ENCODE data around the gene RAB43.

RAB43 gene

GRCh38 chr3:129046732-129047552 lies 74.7 kb downstream of the RAB43 start:
- Histone ChIP-seq H2AFZ (ENCODE audit: low read length) (no peak overlapping the region), H3K4me2 (ENCODE audit: low read length) (no peak overlapping the region), H3K36me3 (ENCODE audit: insufficient read depth, low read length) (no peaks in the 10 kb centered on the region; the same call in 1 of the 2 replicates), H3F3A (ENCODE audit: insufficient read depth, low read length) (no peaks in the 10 kb centered on the region), H4K20me1 (ENCODE audit: insufficient read depth, low read length) (no peaks in the 10 kb centered on the region), H3K4me1 (ENCODE audit: insufficient read depth, low read length, severe bottlenecking) (no peaks in the 10 kb centered on the region), H3K79me2 (ENCODE audit: insufficient read depth, low read length) (no peaks in the 10 kb centered on the region), H3K9ac (ENCODE audit: low read length) (no peak overlapping the region), H3K27ac (ENCODE audit: low read depth, low read length, poor library complexity, severe bottlenecking) (no peak overlapping the region), H3K27me3 (ENCODE audit: insufficient read depth, low read length) (peaks cover 9% of the 10 kb centered on the region; the same call in 1 of the 2 replicates), H3K4me3 (ENCODE audit: low read depth, low read length, poor library complexity, severe bottlenecking) (no peak overlapping the region), H3K9me2 (ENCODE audit: low read depth, low read length) (no peaks in the 10 kb centered on the region), H3K9me3 (ENCODE audit: low read length) (peaks cover 9% of the 10 kb centered on the region)
- no peak for TF ChIP-seq CTCF (IDR thresholded peaks at IDR 0.05; ENCODE audit: low read length)
- no peak for TF ChIP-seq EZH2 (IDR thresholded peaks at IDR 0.05; ENCODE audit: borderline replicate concordance, low read length)

GRCh38 chr3:129046037-129046731 lies 75.4 kb downstream of the RAB43 start:
- no peak overlapping the region for H3K4me3 ChIP-seq (ENCODE audit: low read depth, low read length, poor library complexity, severe bottlenecking)
- H3K9me2 ChIP-seq (ENCODE audit: low read depth, low read length) = no peaks in the 10 kb centered on the region
- H3K79me2 ChIP-seq (ENCODE audit: insufficient read depth, low read length) = no peaks in the 10 kb centered on the region
- H3F3A ChIP-seq (ENCODE audit: insufficient read depth, low read length) = no peaks in the 10 kb centered on the region
- H4K20me1 ChIP-seq (ENCODE audit: insufficient read depth, low read length) = no peaks in the 10 kb centered on the region
- no peak overlapping the region for H3K27ac ChIP-seq (ENCODE audit: low read depth, low read length, poor library complexity, severe bottlenecking)
- no peaks in the 10 kb centered on the region for H3K4me1 ChIP-seq (ENCODE audit: insufficient read depth, low read length, severe bottlenecking)
- H3K36me3 ChIP-seq (ENCODE audit: insufficient read depth, low read length) = no peaks in the 10 kb centered on the region; the same call in 1 of the 2 replicates
- no peak overlapping the region for H3K9ac ChIP-seq (ENCODE audit: low read length)
- peaks cover 9% of the 10 kb centered on the region for H3K9me3 ChIP-seq (ENCODE audit: low read length)
- H3K27me3 ChIP-seq (ENCODE audit: insufficient read depth, low read length) = peaks cover 9% of the 10 kb centered on the region; the same call in 1 of the 2 replicates
- H2AFZ ChIP-seq (ENCODE audit: low read length) = no peak overlapping the region
- H3K4me2 ChIP-seq (ENCODE audit: low read length) = no peak overlapping the region
- TF ChIP-seq EZH2 (IDR thresholded peaks at IDR 0.05; ENCODE audit: borderline replicate concordance, low read length) = no peak
- no peak for TF ChIP-seq CTCF (IDR thresholded peaks at IDR 0.05; ENCODE audit: low read length)

- H3K36me3 ChIP-seq (ENCODE audit: insufficient read depth, low read length) = no peaks in the 10 kb centered on the region; the same call in 1 of the 2 replicates
- H3K79me2 ChIP-seq (ENCODE audit: insufficient read depth, low read length) = no peaks in the 10 kb centered on the region
- peaks cover 9% of the 10 kb centered on the region; the same call in 1 of the 2 replicates for H3K27me3 ChIP-seq (ENCODE audit: insufficient read depth, low read length)
- no peak overlapping the region for H2AFZ ChIP-seq (ENCODE audit: low read length)
- no peak overlapping the region for H3K4me2 ChIP-seq (ENCODE audit: low read length)
- H4K20me1 ChIP-seq (ENCODE audit: insufficient read depth, low read length) = no peaks in the 10 kb centered on the region
- peaks cover 9% of the 10 kb centered on the region for H3K9me3 ChIP-seq (ENCODE audit: low read length)
- no peaks in the 10 kb centered on the region for H3K4me1 ChIP-seq (ENCODE audit: insufficient read depth, low read length, severe bottlenecking)
- H3K4me3 ChIP-seq (ENCODE audit: low read depth, low read length, poor library complexity, severe bottlenecking) = no peak overlapping the region
- no peaks in the 10 kb centered on the region for H3K9me2 ChIP-seq (ENCODE audit: low read depth, low read length)
- H3K9ac ChIP-seq (ENCODE audit: low read length) = no peak overlapping the region
- H3F3A ChIP-seq (ENCODE audit: insufficient read depth, low read length) = no peaks in the 10 kb centered on the region
- no peak overlapping the region for H3K27ac ChIP-seq (ENCODE audit: low read depth, low read length, poor library complexity, severe bottlenecking)
- TF ChIP-seq CTCF (IDR thresholded peaks at IDR 0.05; ENCODE audit: low read length) (no peak), EZH2 (IDR thresholded peaks at IDR 0.05; ENCODE audit: borderline replicate concordance, low read length) (no peak)
Measured at GRCh38 chr3:129045675-129046036, 75.9 kb downstream of the RAB43 start.

All from OCI-LY1 (cell line).